ENCODE results near the gene OPN1MW.
"Not testable (repeated sequence)": the region's sequence is repeated elsewhere in the genome, so short reads cannot be mapped to it uniquely, and the experiment has no call there.

The OPN1MW gene

DNA sequence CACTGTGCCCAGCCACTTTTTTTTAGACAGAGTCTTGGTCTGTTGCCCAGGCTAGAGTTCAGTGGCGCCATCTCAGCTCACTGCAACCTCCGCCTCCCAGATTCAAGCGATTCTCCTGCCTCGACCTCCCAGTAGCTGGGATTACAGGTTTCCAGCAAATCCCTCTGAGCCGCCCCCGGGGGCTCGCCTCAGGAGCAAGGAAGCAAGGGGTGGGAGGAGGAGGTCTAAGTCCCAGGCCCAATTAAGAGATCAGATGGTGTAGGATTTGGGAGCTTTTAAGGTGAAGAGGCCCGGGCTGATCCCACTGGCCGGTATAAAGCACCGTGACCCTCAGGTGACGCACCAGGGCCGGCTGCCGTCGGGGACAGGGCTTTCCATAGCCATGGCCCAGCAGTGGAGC is at the start of gene OPN1MW:
Gene OPN1MW (plus strand): TSS at position 301 of the 400 bp plus-strand sequence. CDS start 82 bp downstream, at position 383.
- H3K27me3 Mint-ChIP-seq (ENCODE audit: low read depth); H3K4me3 Mint-ChIP-seq; H3K27ac Mint-ChIP-seq; H3K4me1 Mint-ChIP-seq (ENCODE audit: low read depth); H3K9me3 Mint-ChIP-seq; DNase-seq (ENCODE audit: low spot score); H3K36me3 Mint-ChIP-seq (ENCODE audit: low read depth): not testable (repeated sequence)

DNA sequence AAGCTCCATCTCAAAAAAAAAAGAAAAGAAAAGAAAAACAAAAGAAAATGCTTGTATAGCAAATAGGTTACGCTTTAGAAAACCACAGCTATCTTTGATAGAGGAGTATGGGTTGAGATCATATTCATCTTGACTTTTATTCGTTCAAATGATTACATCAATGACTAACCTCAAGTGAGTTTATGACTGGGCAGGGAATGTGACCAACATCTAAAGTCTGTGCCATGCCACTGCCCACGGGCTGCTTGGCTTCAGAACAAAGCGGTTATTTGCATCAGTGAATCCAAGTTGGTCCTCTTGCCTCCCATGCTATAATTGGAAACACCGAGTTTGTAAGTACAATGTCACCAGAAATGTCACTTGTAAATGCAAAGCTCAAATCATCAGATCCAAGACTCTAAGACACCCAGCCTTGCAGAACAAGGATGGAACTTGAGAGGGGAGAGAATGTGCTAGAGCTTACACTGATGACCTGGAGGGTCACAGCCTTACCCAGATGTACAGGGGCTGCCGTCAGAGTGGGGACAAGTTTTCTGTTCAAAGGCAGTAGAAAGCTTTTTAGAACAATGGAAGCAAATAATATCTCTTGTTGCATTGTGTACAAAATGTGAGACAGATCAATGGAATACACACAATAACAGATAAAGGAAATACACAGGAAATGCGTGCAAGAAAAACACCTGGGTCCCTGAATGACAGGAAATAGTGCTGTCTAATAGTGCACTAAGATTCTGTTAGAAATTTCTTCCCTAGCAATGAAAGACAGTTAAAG is 46.8 kb upstream of the OPN1MW start:
- Mint-ChIP-seq H3K27me3 (ENCODE audit: low read depth) (peaks cover 2% of the 10 kb centered on the region), H3K4me1 (ENCODE audit: low read depth) (peaks cover 15% of the 10 kb centered on the region), H3K27ac (peak overlapping the region; percentile 87), H3K4me3 (peak overlapping the region; percentile 78), H3K36me3 (ENCODE audit: low read depth) (no peaks in the 10 kb centered on the region), H3K9me3 (no peaks in the 10 kb centered on the region)
- DNase-seq (ENCODE audit: low spot score): peak; percentile 18

GRCh38 chrX:154136627-154137161 is 45.7 kb upstream of the OPN1MW start:
- Mint-ChIP-seq H3K4me1 (ENCODE audit: low read depth) (peaks cover 15% of the 10 kb centered on the region), H3K4me3 (peak overlapping the region; percentile 78), H3K9me3 (no peaks in the 10 kb centered on the region), H3K27me3 (ENCODE audit: low read depth) (peaks cover 2% of the 10 kb centered on the region), H3K36me3 (ENCODE audit: low read depth) (no peaks in the 10 kb centered on the region), H3K27ac (peak overlapping the region; percentile 87)
- DNase-seq (ENCODE audit: low spot score): peak; percentile 52

GRCh38 chrX:154138857-154139256 is 43.5 kb upstream of the OPN1MW start:
- no peak overlapping the region for H3K27ac Mint-ChIP-seq

GRCh38 chrX:154140206-154140605 is 42.2 kb upstream of the OPN1MW start:
- Mint-ChIP-seq H3K4me1 (ENCODE audit: low read depth) (peaks cover 11% of the 10 kb centered on the region), H3K36me3 (ENCODE audit: low read depth) (no peaks in the 10 kb centered on the region), H3K27me3 (ENCODE audit: low read depth) (peaks cover 2% of the 10 kb centered on the region), H3K4me3 (no peak overlapping the region), H3K27ac (peak overlapping the region; percentile 36), H3K9me3 (no peaks in the 10 kb centered on the region)
- no peak for DNase-seq (ENCODE audit: low spot score)

More at GRCh38 chrX:154138857-154139256, 43.5 kb upstream of the OPN1MW start:
- Mint-ChIP-seq H3K36me3 (ENCODE audit: low read depth) (no peaks in the 10 kb centered on the region), H3K4me3 (no peak overlapping the region), H3K9me3 (no peaks in the 10 kb centered on the region), H3K4me1 (ENCODE audit: low read depth) (peaks cover 15% of the 10 kb centered on the region), H3K27me3 (ENCODE audit: low read depth) (peaks cover 2% of the 10 kb centered on the region)
- no peak for DNase-seq (ENCODE audit: low spot score)

GRCh38 chrX:154140742-154141141 is 41.7 kb upstream of the OPN1MW start:
- peak overlapping the region; percentile 36 for H3K27ac Mint-ChIP-seq
- H3K9me3 Mint-ChIP-seq: no peaks in the 10 kb centered on the region
- H3K4me1 Mint-ChIP-seq (ENCODE audit: low read depth): peaks cover 7% of the 10 kb centered on the region
- H3K27me3 Mint-ChIP-seq (ENCODE audit: low read depth): peaks cover 2% of the 10 kb centered on the region
- DNase-seq (ENCODE audit: low spot score): no peak
- no peak overlapping the region for H3K4me3 Mint-ChIP-seq
- H3K36me3 Mint-ChIP-seq (ENCODE audit: low read depth): no peaks in the 10 kb centered on the region

- H3K36me3 Mint-ChIP-seq (ENCODE audit: low read depth): no peaks in the 10 kb centered on the region
- H3K9me3 Mint-ChIP-seq: no peaks in the 10 kb centered on the region
- no peak overlapping the region for H3K27ac Mint-ChIP-seq
- H3K27me3 Mint-ChIP-seq (ENCODE audit: low read depth): peaks cover 2% of the 10 kb centered on the region
- H3K4me1 Mint-ChIP-seq (ENCODE audit: low read depth): no peaks in the 10 kb centered on the region
- H3K4me3 Mint-ChIP-seq: no peak overlapping the region
- no peak for DNase-seq (ENCODE audit: low spot score)
Observed at GRCh38 chrX:154142386-154142785, 40.0 kb upstream of the OPN1MW start.

DNA sequence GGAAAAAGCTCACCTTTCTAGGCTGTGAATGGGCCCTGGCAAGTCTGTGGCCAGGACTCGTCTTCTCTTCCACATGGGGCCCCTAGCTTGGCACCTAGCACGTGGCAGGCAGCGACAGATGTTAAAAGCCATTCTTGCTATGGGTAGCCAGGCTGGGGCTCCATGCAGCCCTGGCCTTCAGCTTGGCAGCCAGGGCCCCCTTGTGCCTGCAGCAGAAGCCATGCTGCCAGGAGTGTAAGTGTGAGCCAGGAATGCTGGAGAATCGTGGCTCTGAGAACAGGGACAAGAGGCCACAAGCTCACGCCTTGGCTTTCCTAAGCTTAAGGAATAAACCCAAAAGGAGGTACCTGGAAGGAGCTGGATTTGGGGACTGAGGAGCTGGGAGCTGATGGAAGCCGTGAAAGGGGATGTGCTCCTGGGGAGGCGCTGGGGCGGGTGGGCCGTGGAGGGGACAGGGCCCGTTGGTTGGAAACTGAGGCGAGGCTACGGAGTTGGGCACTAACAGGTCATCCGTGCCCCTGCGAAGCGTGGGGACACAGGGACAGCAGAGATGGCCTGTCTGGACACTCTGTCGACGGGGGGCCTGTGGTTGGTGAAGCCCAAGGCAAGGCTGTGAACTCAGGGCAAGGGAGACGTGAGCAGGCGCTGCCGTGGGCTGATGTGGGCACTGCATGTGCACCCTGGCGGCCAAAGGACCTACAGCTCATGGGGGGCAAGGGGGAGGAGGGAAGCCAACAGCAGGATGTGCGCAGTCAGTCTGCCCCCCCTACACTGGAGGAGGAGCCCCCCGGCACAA is 39.2 kb upstream of the OPN1MW start:
- H3K27ac Mint-ChIP-seq: no peak overlapping the region
- no peaks in the 10 kb centered on the region for H3K4me1 Mint-ChIP-seq (ENCODE audit: low read depth)
- H3K4me3 Mint-ChIP-seq: no peak overlapping the region
- H3K9me3 Mint-ChIP-seq: no peaks in the 10 kb centered on the region
- DNase-seq (ENCODE audit: low spot score): no peak
- peaks cover 2% of the 10 kb centered on the region for H3K27me3 Mint-ChIP-seq (ENCODE audit: low read depth)
- H3K36me3 Mint-ChIP-seq (ENCODE audit: low read depth): no peaks in the 10 kb centered on the region

DNA sequence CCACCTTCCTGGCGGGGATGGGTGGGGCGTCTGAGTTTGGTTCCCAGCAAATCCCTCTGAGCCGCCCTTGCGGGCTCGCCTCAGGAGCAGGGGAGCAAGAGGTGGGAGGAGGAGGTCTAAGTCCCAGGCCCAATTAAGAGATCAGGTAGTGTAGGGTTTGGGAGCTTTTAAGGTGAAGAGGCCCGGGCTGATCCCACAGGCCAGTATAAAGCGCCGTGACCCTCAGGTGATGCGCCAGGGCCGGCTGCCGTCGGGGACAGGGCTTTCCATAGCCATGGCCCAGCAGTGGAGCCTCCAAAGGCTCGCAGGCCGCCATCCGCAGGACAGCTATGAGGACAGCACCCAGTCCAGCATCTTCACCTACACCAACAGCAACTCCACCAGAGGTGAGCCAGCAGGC is 38.4 kb upstream of the OPN1MW start, which contains the start of gene OPN1LW:
Gene OPN1LW (plus strand): TSS at position 234 of the 400 bp plus-strand sequence. CDS start 41 bp downstream, at position 275.
- H3K4me3 Mint-ChIP-seq; H3K36me3 Mint-ChIP-seq (ENCODE audit: low read depth); H3K27ac Mint-ChIP-seq; H3K4me1 Mint-ChIP-seq (ENCODE audit: low read depth); H3K9me3 Mint-ChIP-seq; DNase-seq (ENCODE audit: low spot score); H3K27me3 Mint-ChIP-seq (ENCODE audit: low read depth): not testable (repeated sequence)

DNA sequence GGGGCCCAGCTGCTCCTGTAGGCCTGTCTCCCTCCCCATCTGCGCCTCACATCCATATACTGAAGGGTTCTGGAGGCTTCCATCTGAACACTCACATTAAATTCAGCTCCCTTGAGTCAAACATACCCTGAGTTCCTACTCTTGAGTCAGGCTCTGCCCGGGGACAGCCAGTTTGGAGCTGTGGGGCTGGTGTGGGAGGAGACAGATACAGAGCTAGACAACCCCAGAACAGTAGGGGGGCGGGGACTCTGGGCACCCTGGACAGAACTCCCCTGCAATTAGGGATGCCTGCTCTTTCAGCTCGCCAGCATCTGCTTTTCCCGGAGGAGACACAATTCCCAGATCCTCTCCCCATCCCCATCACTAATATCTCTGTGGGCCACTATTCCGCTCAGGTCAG is 31.4 kb upstream of the OPN1MW start:
- not testable (repeated sequence) for H3K4me1 Mint-ChIP-seq (ENCODE audit: low read depth); H3K36me3 Mint-ChIP-seq (ENCODE audit: low read depth); H3K4me3 Mint-ChIP-seq; H3K9me3 Mint-ChIP-seq; H3K27ac Mint-ChIP-seq; DNase-seq (ENCODE audit: low spot score); H3K27me3 Mint-ChIP-seq (ENCODE audit: low read depth)

GRCh38 chrX:154156221-154156620 is 26.2 kb upstream of the OPN1MW start:
- H3K27me3 Mint-ChIP-seq (ENCODE audit: low read depth); H3K9me3 Mint-ChIP-seq; H3K4me1 Mint-ChIP-seq (ENCODE audit: low read depth); H3K36me3 Mint-ChIP-seq (ENCODE audit: low read depth); H3K27ac Mint-ChIP-seq; H3K4me3 Mint-ChIP-seq; DNase-seq (ENCODE audit: low spot score): not testable (repeated sequence)

- H3K36me3 Mint-ChIP-seq (ENCODE audit: low read depth); DNase-seq (ENCODE audit: low spot score); H3K9me3 Mint-ChIP-seq; H3K27ac Mint-ChIP-seq; H3K27me3 Mint-ChIP-seq (ENCODE audit: low read depth); H3K4me1 Mint-ChIP-seq (ENCODE audit: low read depth); H3K4me3 Mint-ChIP-seq: not testable (repeated sequence)
Observed at GRCh38 chrX:154157207-154157606, 25.2 kb upstream of the OPN1MW start.

GRCh38 chrX:154159345-154159744 is 23.1 kb upstream of the OPN1MW start:
- H3K9me3 Mint-ChIP-seq; H3K27ac Mint-ChIP-seq; H3K27me3 Mint-ChIP-seq (ENCODE audit: low read depth); DNase-seq (ENCODE audit: low spot score); H3K36me3 Mint-ChIP-seq (ENCODE audit: low read depth); H3K4me1 Mint-ChIP-seq (ENCODE audit: low read depth); H3K4me3 Mint-ChIP-seq: not testable (repeated sequence)

GRCh38 chrX:154164902-154165301 is 17.5 kb upstream of the OPN1MW start:
- H3K9me3 Mint-ChIP-seq; H3K27ac Mint-ChIP-seq; H3K4me3 Mint-ChIP-seq; H3K27me3 Mint-ChIP-seq (ENCODE audit: low read depth); DNase-seq (ENCODE audit: low spot score); H3K4me1 Mint-ChIP-seq (ENCODE audit: low read depth); H3K36me3 Mint-ChIP-seq (ENCODE audit: low read depth): not testable (repeated sequence)

Data from T-helper 2 cell treated with Interferon-gamma antibody and Interleukin-4, amounts not matched to agents 5 μg/mL and 100 μg/mL, for 36 hours (primary cell).